Thyroid gland (tissue), 4 donors: ENCODE results near the gene ADAMTS20. TPM values are rescaled to one million over a fixed set of nuclear protein-coding genes. Genes with fewer than 3 reads are reported as not detected.

Experiments
- DNase-seq, 2 donors: peaks; one replicate each; pipeline ENCODE4 v3.0.0-alpha.2; 2019
- H3K27ac ChIP-seq, 3 donors: fragments of 200-600 bp; sonication (generic); 1 replicate in 2 of 3; 2 replicates in 1 of 3; pipeline ENCODE4 v1.5.1; 2016 to 2019; ENCODE audit warnings: mild to moderate bottlenecking in 1 of 3, moderate library complexity in 1 of 3
- H3K27me3 ChIP-seq: fragments of 200-600 bp; sonication (generic); one replicate; pipeline ENCODE4 v1.5.1; 2019
- H3K36me3 ChIP-seq, 2 donors: fragments of 200-600 bp; sonication (generic); one replicate each; pipeline ENCODE4 v1.5.1; 2016 to 2019
- H3K4me1 ChIP-seq, 2 donors: fragments of 200-600 bp; sonication (generic); one replicate each; pipeline ENCODE4 v1.5.1; 2017 to 2019
- H3K4me3 ChIP-seq, 3 donors: fragments of 200-600 bp; sonication (generic); replicated peaks in 1 of 3; 1 replicate in 2 of 3; 2 replicates in 1 of 3; pipeline ENCODE4 v1.5.1; 2016; ENCODE audit warnings: mild to moderate bottlenecking in 1 of 3
- H3K9me3 ChIP-seq: fragments of 200-600 bp; sonication (generic); one replicate; pipeline ENCODE4 v1.5.1; 2017
- CTCF ChIP-seq, 6 experiments: fragments of 200-600 bp in 3 of 6; fragments of 450-650 bp in 3 of 6; sonication (generic) in 3 of 6; IDR thresholded peaks; one replicate each; pipeline ENCODE4 v1.5.1; 2016 to 2019; ENCODE audit warnings: antibody characterized with exemption in 6 of 6, mild to moderate bottlenecking in 2 of 6, inconsistent platforms in 1 of 6, moderate library complexity in 1 of 6
- POLR2A ChIP-seq, 2 donors: fragments of 450-650 bp; IDR thresholded peaks; one replicate each; pipeline ENCODE4 v1.6.1; 2017; ENCODE audit warnings: antibody characterized with exemption in 2 of 2, mild to moderate bottlenecking in 2 of 2, moderate library complexity in 1 of 2
- WGBS, 2 donors: methylation state at CpG; one replicate each; pipeline ENCODE4 v1.1.5; 2017; 5-methylcytosine and 5-hydroxymethylcytosine counted together
- intact Hi-C: fragments of 100-400 bp; cut with DNase I; formaldehyde crosslinking; loops from one replicate; pipeline ENCODE4 v1.15.1; 2023
- total RNA-seq, 4 donors: library from RNA; depleted of rRNA; stranded (reverse); fragments of >200 nt; gene quantifications; one replicate each; pipeline ENCODE4 v1.2.3, GENCODE V29; 2016

Gene ADAMTS20
- total RNA-seq, 4 donors from 2014 or later: 0.11 TPM; not detected in 3

- intact Hi-C loops: no loop called here
- 80 to 91% methylated on average over 2 of the region's 2 CpGs for WGBS, 2 donors
- DNase-seq: no peak
- Histone ChIP-seq H3K9me3 (no peaks in the 10 kb centered on the region), H3K4me1 (no peaks in the 10 kb centered on the region), H3K27ac (no peak overlapping the region), H3K36me3 (no peaks in the 10 kb centered on the region), H3K4me3 (no peak overlapping the region), H3K27me3 (no peaks in the 10 kb centered on the region)
- TF ChIP-seq CTCF (IDR thresholded peaks at IDR 0.05): no peak
Observed at GRCh38 chr12:43585676-43586075, 33.7 kb upstream of the ADAMTS20 start.

- H3K4me3 ChIP-seq: no peak overlapping the region
- no peaks in the 10 kb centered on the region for H3K9me3 ChIP-seq
- no peaks in the 10 kb centered on the region for H3K4me1 ChIP-seq
- H3K27ac ChIP-seq: no peak overlapping the region
- no peaks in the 10 kb centered on the region for H3K36me3 ChIP-seq
- no peak for DNase-seq
- 90 to 95% methylated on average over 5 of the region's 5 CpGs for WGBS, 2 donors
- TF ChIP-seq POLR2A (IDR thresholded peaks at IDR 0.05) (no peak), CTCF (IDR thresholded peaks at IDR 0.05) (no peak)
- H3K27me3 ChIP-seq: no peaks in the 10 kb centered on the region
- intact Hi-C loops: no loop called here
Observed at GRCh38 chr12:43580601-43581000, 28.6 kb upstream of the ADAMTS20 start.

- Histone ChIP-seq H3K4me1 (no peaks in the 10 kb centered on the region), H3K27ac (no peak overlapping the region), H3K36me3 (no peaks in the 10 kb centered on the region), H3K9me3 (no peaks in the 10 kb centered on the region), H3K4me3 (no peak overlapping the region), H3K27me3 (no peaks in the 10 kb centered on the region)
- TF ChIP-seq POLR2A (IDR thresholded peaks at IDR 0.05) (no peak), CTCF (IDR thresholded peaks at IDR 0.05) (no peak)
- intact Hi-C loops: no loop called here
- no peak for DNase-seq
- WGBS, 2 donors: 33 to 35% methylated on average over 4 of the region's 4 CpGs
Observed at GRCh38 chr12:43579206-43579605, 27.2 kb upstream of the ADAMTS20 start.

GRCh38 chr12:43578782-43579181, 26.8 kb upstream of the ADAMTS20 start:
- no peaks in the 10 kb centered on the region for H3K27me3 ChIP-seq
- no peaks in the 10 kb centered on the region for H3K9me3 ChIP-seq
- intact Hi-C loops: no loop called here
- no peaks in the 10 kb centered on the region for H3K36me3 ChIP-seq
- H3K4me1 ChIP-seq: no peaks in the 10 kb centered on the region
- TF ChIP-seq POLR2A (IDR thresholded peaks at IDR 0.05) (no peak), CTCF (IDR thresholded peaks at IDR 0.05) (no peak)
- no peak overlapping the region for H3K4me3 ChIP-seq
- H3K27ac ChIP-seq: no peak overlapping the region
- 22 to 29% methylated on average over 3 of the region's 3 CpGs for WGBS, 2 donors
- DNase-seq: no peak

- Histone ChIP-seq H3K4me1 (no peaks in the 10 kb centered on the region), H3K4me3 (no peak overlapping the region), H3K9me3 (no peaks in the 10 kb centered on the region), H3K36me3 (no peaks in the 10 kb centered on the region), H3K27ac (no peak overlapping the region), H3K27me3 (no peaks in the 10 kb centered on the region)
- DNase-seq: no peak
- 74 to 77% methylated on average over 3 of the region's 3 CpGs for WGBS, 2 donors
- intact Hi-C loops: no loop called here
- TF ChIP-seq CTCF (IDR thresholded peaks at IDR 0.05) (no peak), POLR2A (IDR thresholded peaks at IDR 0.05) (no peak)
Observed at GRCh38 chr12:43577381-43577780, 25.4 kb upstream of the ADAMTS20 start.
